Panc1 (cell line): Measurements from ENCODE around the gene THOC2.

ENCODE experiments used
- CTCF ChIP-seq: fragments of 450-650 bp; IDR thresholded peaks from 2 replicates; pipeline ENCODE4 v1.5.1; 2017; ENCODE audit warnings: mild to moderate bottlenecking
- POLR2AphosphoS5 ChIP-seq: IDR thresholded peaks from 2 replicates; pipeline ENCODE4 v1.6.1; 2012; ENCODE audit warnings: mild to moderate bottlenecking, low read depth, low read length, moderate library complexity

GRCh38 chrX:123731258-123731986 lies 1.4 kb downstream of the THOC2 start:
- no peak for TF ChIP-seq CTCF
- no peak for TF ChIP-seq POLR2AphosphoS5
